H1 (cell line): ENCODE results near the gene SLC3A2. TPM values are rescaled to one million over a fixed set of nuclear protein-coding genes. Genes with fewer than 3 reads are reported as not detected.
A peak's percentile ranks its signal among the peaks of the same experiment; 100 is the strongest.

Experiments
- CHD1 ChIP-seq: IDR thresholded peaks from 2 replicates; pipeline ENCODE4 v1.6.1; 2012; ENCODE audit warnings: low read depth, low read length, improper control_type of control experiment
- CTCF ChIP-seq, 3 experiments: IDR thresholded peaks; 1 replicate in 2 of 3; 2 replicates in 1 of 3; pipeline versions ENCODE4 v1.5.1 to v1.6.1; 2011; ENCODE audit warnings: low read length in 3 of 3, mild to moderate bottlenecking in 3 of 3, inconsistent platforms in 2 of 3, low read depth in 1 of 3, moderate library complexity in 1 of 3; ENCODE audit not compliant: insufficient read depth in 1 of 3; ENCODE audit errors: control extremely low read depth in 1 of 3
- GABPA ChIP-seq: IDR thresholded peaks from 2 replicates; pipeline ENCODE4 v1.6.1; 2011; ENCODE audit warnings: mild to moderate bottlenecking, low read length, moderate library complexity, borderline replicate concordance; ENCODE audit not compliant: insufficient read depth
- JUN ChIP-seq: IDR thresholded peaks from 2 replicates; pipeline ENCODE4 v1.6.1; 2011; ENCODE audit warnings: low read depth, mild to moderate bottlenecking, improper control_type of control experiment, low read length
- JUND ChIP-seq: IDR thresholded peaks from 2 replicates; pipeline ENCODE4 v1.6.1; 2011; ENCODE audit warnings: mild to moderate bottlenecking, improper control_type of control experiment, low read length
- KDM1A ChIP-seq: fragments of 200-600, 300-600 bp; sonication (generic); IDR thresholded peaks from 2 replicates; pipeline ENCODE4 v1.7.1; 2016; ENCODE audit warnings: mild to moderate bottlenecking, low read length, borderline replicate concordance
- KDM4A ChIP-seq: IDR thresholded peaks from one replicate; pipeline ENCODE4 v1.7.1; 2012; ENCODE audit warnings: low read depth, mild to moderate bottlenecking, moderate library complexity, low read length, inconsistent platforms; ENCODE audit not compliant: severe bottlenecking
- PHF8 ChIP-seq: fragments of 200-600 bp; sonication (generic); conservative IDR thresholded peaks from 2 replicates; pipeline ENCODE4 v1.7.1; 2012; ENCODE audit warnings: low read depth, mild to moderate bottlenecking, inconsistent platforms, low read length, moderate library complexity
- POLR2A ChIP-seq, 2 experiments: IDR thresholded peaks; 1 replicate in 1 of 2; 2 replicates in 1 of 2; pipeline ENCODE4 v1.6.1; 2011; ENCODE audit warnings: low read depth in 2 of 2, low read length in 2 of 2, mild to moderate bottlenecking in 2 of 2; ENCODE audit errors: control extremely low read depth in 1 of 2
- POLR2AphosphoS5 ChIP-seq: IDR thresholded peaks from 2 replicates; pipeline ENCODE4 v1.6.1; 2011; ENCODE audit warnings: low read depth, low read length
- RAD21 ChIP-seq, 2 experiments: IDR thresholded peaks in 1 of 2; conservative IDR thresholded peaks in 1 of 2; 2 replicates each; pipeline ENCODE4 v1.6.1; 2011; ENCODE audit warnings: low read depth in 2 of 2, low read length in 2 of 2, improper control_type of control experiment in 1 of 2, inconsistent platforms in 1 of 2, mild to moderate bottlenecking in 1 of 2, moderate library complexity in 1 of 2
- SIN3A ChIP-seq, 2 experiments: IDR thresholded peaks in 1 of 2; conservative IDR thresholded peaks in 1 of 2; 2 replicates each; pipeline ENCODE4 v1.6.1; 2011 to 2012; ENCODE audit warnings: low read length in 2 of 2, improper control_type of control experiment in 1 of 2, low read depth in 1 of 2, mild to moderate bottlenecking in 1 of 2
- SP4 ChIP-seq: IDR thresholded peaks from 2 replicates; pipeline ENCODE4 v1.6.1; 2012; ENCODE audit warnings: low read length, inconsistent platforms
- SUZ12 ChIP-seq: fragments of 200-600 bp; sonication (generic); IDR thresholded peaks from 2 replicates; pipeline ENCODE4 v1.6.1; 2012; ENCODE audit warnings: mild to moderate bottlenecking, inconsistent platforms, low read length, moderate library complexity, mixed read lengths
- TAF1 ChIP-seq: IDR thresholded peaks from 2 replicates; pipeline ENCODE4 v1.6.1; 2011; ENCODE audit warnings: mild to moderate bottlenecking, low read depth, low read length
- TAF7 ChIP-seq: optimal IDR thresholded peaks from 2 replicates; pipeline ENCODE3; 2011; ENCODE audit warnings: low read depth, mild to moderate bottlenecking, inconsistent platforms, low read length, moderate library complexity, borderline replicate concordance
- TCF12 ChIP-seq: IDR thresholded peaks from 2 replicates; pipeline ENCODE4 v1.6.1; 2011; ENCODE audit warnings: low read depth, mild to moderate bottlenecking, low read length
- USF2 ChIP-seq: IDR thresholded peaks from 2 replicates; pipeline ENCODE4 v1.6.1; 2011; ENCODE audit warnings: low read length, improper control_type of control experiment
- YY1 ChIP-seq: IDR thresholded peaks from 2 replicates; pipeline ENCODE4 v1.6.1; 2011; ENCODE audit warnings: low read depth, mild to moderate bottlenecking, low read length
- polyA plus RNA-seq, 7 experiments: library from polyadenylated mRNA; depleted of rRNA in 3 of 7; stranded (reverse) in 5 of 7; unstranded in 2 of 7; fragments of >200 nt in 5 of 7; fragments of 200-250 nt in 2 of 7; gene quantifications; 1 replicate in 5 of 7; 2 replicates in 1 of 7; 4 replicates in 1 of 7; pipeline versions ENCODE4 v1.2.1 to v1.2.3, GENCODE V29; 2011 to 2013; ENCODE audit warnings: missing spikeins in 2 of 7, mixed read lengths in 2 of 7
- total RNA-seq: library from RNA; stranded (reverse); fragmentation: NEBNext Ultra II Directional; extraction: Animal tissue kit (Norgen Biotek cat#: 25700); gene quantifications from 2 replicates; pipeline ENCODE4 v1.2.1, GENCODE V29; 2021

The SLC3A2 gene
- total and polyA plus RNA-seq, 2 of the 8 experiments (the other 6 are each of a cell fraction or from before 2014, with no cell fraction given): 410 to 435 TPM

GRCh38 chr11:62880803-62881578 lies at the start of gene SLC3A2 (continued):
- TF ChIP-seq SUZ12 (no peak), JUN (no peak), POLR2A (IDR thresholded peaks at IDR 0.05; ENCODE audit: control extremely low read depth in 1 of 2, low read depth in 2 of 2, low read length in 2 of 2) (peak; percentile 97 to 99), SP4 (peak; percentile 52; the same call in 1 of the 2 replicates), YY1 (no peak), SIN3A (conservative IDR thresholded peaks at IDR 0.05 in 1 of 2, IDR thresholded peaks at IDR 0.05 in 1 of 2; ENCODE audit: low read depth in 1 of 2, low read length in 2 of 2) (peak; percentile 73 to 84; a peak in 2 of 4 replicates), GABPA (peak; percentile 21; the same call in 1 of the 2 replicates), KDM4A (peak; percentile 36), POLR2AphosphoS5 (peak; percentile 99), TAF7 (peak; percentile 98), USF2 (no peak; the same call in 1 of the 2 replicates), RAD21 (IDR thresholded peaks at IDR 0.05 in 1 of 2, conservative IDR thresholded peaks at IDR 0.05 in 1 of 2; ENCODE audit: low read depth in 2 of 2, low read length in 2 of 2) (peak; percentile 39 to 55), TCF12 (no peak), PHF8 (peak; percentile 86), TAF1 (peak; percentile 97), CHD1 (peak; percentile 73), CTCF (IDR thresholded peaks at IDR 0.05; ENCODE audit: control extremely low read depth in 1 of 3, insufficient read depth in 1 of 3, low read depth in 1 of 3, low read length in 3 of 3) (peak; percentile 60 to 82 (median 71)), JUND (peak; percentile 4; the same call in 1 of the 2 replicates), KDM1A (no peak)
- TF ChIP-seq, all 59 proteins: peak for 20
